Measurements from ENCODE around the gene SVEP1.

DNA sequence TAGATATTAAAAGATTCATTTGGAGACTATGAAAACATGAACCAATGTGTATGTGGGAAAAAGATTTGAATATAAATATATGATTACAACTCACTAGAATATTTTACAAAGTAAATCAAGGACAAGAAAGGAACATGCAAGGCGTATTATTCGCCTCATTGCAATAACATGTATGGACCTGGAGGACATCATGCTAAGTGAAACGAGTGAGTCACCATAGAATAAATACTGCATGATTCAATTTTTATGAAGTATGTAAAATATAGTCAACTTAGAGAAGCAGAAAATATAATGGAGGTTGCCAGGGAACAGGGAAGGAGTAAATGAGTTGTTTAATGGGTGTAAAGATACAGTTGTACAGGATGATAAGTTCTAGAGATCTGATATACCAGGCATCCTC, 246.8 kb downstream of the SVEP1 start:
- no peak for TF ChIP-seq CTCF (IDR thresholded peaks at IDR 0.05; ENCODE audit: low read depth, low read length, poor library complexity, severe bottlenecking)
- no peak for TF ChIP-seq EZH2phosphoT487 (IDR thresholded peaks at IDR 0.05; ENCODE audit: borderline replicate concordance, low read length)

Measured in DOHH2 (cell line).